Vagina (tissue), 2 donors: ENCODE data around the gene PELI2. TPM values are rescaled to one million over a fixed set of nuclear protein-coding genes. Genes with fewer than 3 reads are reported as not detected.

Source experiments
- DNase-seq, 2 donors: peaks; one replicate each; pipeline ENCODE4 v3.0.0-alpha.2; 2017; ENCODE audit errors: extremely low spot score in 2 of 2
- H3K27ac ChIP-seq: fragments of 200-600 bp; sonication (generic); one replicate; pipeline ENCODE4 v1.5.1; 2019
- H3K27me3 ChIP-seq: fragments of 200-600 bp; sonication (generic); one replicate; pipeline ENCODE4 v1.5.1; 2019
- H3K36me3 ChIP-seq, 2 donors: fragments of 200-600 bp; sonication (generic); one replicate each; pipeline ENCODE4 v1.5.1; 2017 to 2019
- H3K4me1 ChIP-seq: fragments of 200-600 bp; sonication (generic); one replicate; pipeline ENCODE4 v1.5.1; 2019
- H3K4me3 ChIP-seq, 2 donors: fragments of 200-600 bp; sonication (generic); 1 replicate in 1 of 2; 2 replicates in 1 of 2; pipeline ENCODE4 v1.5.1; 2016 to 2019
- H3K9me3 ChIP-seq: fragments of 200-600 bp; sonication (generic); one replicate; pipeline ENCODE4 v1.5.1; 2019
- POLR2A ChIP-seq, 2 donors: fragments of 450-650 bp; IDR thresholded peaks; one replicate each; pipeline ENCODE4 v1.6.1; 2017; ENCODE audit warnings: antibody characterized with exemption in 2 of 2, mild to moderate bottlenecking in 2 of 2, moderate library complexity in 2 of 2
- POLR2AphosphoS5 ChIP-seq, 2 donors: sonication (generic); formaldehyde crosslinking; IDR thresholded peaks; one replicate each; pipeline ENCODE4 v1.9.0; 2017; ENCODE audit warnings: antibody characterized with exemption in 2 of 2, mild to moderate bottlenecking in 2 of 2, low read depth in 1 of 2; ENCODE audit not compliant: insufficient read depth in 1 of 2
- intact Hi-C: fragments of 100-400 bp; cut with DNase I; formaldehyde crosslinking; loops from one replicate; pipeline ENCODE4 v1.15.1; 2023
- total RNA-seq: library from RNA; depleted of rRNA; stranded (reverse); fragments of >200 nt; gene quantifications from one replicate; pipeline ENCODE4 v1.2.3, GENCODE V29; 2016
- TF ChIP-seq, protein P1 (sequence below), 3 experiments: fragments of 450-650 bp in 2 of 3; fragments of 200-600 bp in 1 of 3; sonication (generic) in 1 of 3; IDR thresholded peaks; one replicate each; pipeline ENCODE4 v1.5.1; 2017 to 2019; ENCODE audit warnings: antibody characterized with exemption in 3 of 3, mild to moderate bottlenecking in 2 of 3, moderate library complexity in 2 of 3

PELI2 gene
- total RNA-seq, 1 donor from 2014 or later, result 9.6 TPM

DNA sequence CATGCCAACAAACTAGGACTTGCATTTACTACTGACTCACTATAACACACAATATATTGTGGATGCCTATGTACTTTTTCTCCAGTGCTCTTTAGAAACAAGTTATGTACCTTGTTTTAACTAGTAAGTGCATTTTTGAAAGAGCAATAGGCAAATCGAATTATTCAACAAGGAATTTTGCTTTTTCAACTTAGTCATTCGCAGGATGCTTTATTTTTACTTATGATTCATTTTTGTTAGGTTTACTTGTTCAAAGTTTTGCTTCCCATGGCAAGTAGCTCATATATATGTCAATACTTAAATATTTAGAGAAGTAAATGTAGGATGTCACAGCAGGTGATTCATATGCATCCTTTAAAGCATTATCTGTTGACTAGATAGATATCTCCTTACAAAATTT is 149.8 kb downstream of the PELI2 start:
- TF ChIP-seq POLR2AphosphoS5 (IDR thresholded peaks at IDR 0.05; ENCODE audit: insufficient read depth in 1 of 2, low read depth in 1 of 2), result no peak
- no peak for TF ChIP-seq POLR2A (IDR thresholded peaks at IDR 0.05)
- TF ChIP-seq, protein P1, sequence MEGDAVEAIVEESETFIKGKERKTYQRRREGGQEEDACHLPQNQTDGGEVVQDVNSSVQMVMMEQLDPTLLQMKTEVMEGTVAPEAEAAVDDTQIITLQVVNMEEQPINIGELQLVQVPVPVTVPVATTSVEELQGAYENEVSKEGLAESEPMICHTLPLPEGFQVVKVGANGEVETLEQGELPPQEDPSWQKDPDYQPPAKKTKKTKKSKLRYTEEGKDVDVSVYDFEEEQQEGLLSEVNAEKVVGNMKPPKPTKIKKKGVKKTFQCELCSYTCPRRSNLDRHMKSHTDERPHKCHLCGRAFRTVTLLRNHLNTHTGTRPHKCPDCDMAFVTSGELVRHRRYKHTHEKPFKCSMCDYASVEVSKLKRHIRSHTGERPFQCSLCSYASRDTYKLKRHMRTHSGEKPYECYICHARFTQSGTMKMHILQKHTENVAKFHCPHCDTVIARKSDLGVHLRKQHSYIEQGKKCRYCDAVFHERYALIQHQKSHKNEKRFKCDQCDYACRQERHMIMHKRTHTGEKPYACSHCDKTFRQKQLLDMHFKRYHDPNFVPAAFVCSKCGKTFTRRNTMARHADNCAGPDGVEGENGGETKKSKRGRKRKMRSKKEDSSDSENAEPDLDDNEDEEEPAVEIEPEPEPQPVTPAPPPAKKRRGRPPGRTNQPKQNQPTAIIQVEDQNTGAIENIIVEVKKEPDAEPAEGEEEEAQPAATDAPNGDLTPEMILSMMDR (IDR thresholded peaks at IDR 0.05), result no peak
- no peaks in the 10 kb centered on the region for H3K4me1 ChIP-seq

DNA sequence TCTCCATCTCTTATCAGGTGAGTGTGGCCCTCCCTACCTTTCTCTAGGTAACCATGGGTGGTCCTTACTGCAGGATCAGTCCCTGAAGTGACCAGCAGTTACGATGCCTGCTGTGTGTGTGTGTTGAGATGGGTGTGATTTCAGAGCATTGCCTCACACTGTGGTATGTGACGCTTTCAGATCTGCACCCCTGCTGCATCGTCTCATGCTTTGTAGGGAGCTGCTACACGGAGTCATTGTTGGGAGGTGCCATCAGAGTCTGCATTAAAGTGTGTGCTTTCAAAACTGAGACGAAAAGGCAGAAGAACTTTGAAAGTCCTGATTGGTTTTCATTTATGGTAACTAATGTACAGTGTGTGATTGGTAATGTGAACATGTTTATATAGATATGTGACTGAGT is 150.5 kb downstream of the PELI2 start:
- no peak for TF ChIP-seq POLR2AphosphoS5 (IDR thresholded peaks at IDR 0.05; ENCODE audit: insufficient read depth in 1 of 2, low read depth in 1 of 2)
- TF ChIP-seq POLR2A (IDR thresholded peaks at IDR 0.05), result no peak
- TF ChIP-seq, protein P1 (IDR thresholded peaks at IDR 0.05), result no peak
- Histone ChIP-seq H3K27ac (no peak overlapping the region), H3K9me3 (no peaks in the 10 kb centered on the region), H3K27me3 (no peaks in the 10 kb centered on the region), H3K4me1 (no peaks in the 10 kb centered on the region), H3K36me3 (no peaks in the 10 kb centered on the region), H3K4me3 (no peak overlapping the region)
- intact Hi-C loops, result no loop called here
- no peak for DNase-seq

More for the DNA sequence above, 149.8 kb downstream of the PELI2 start:
- H3K27ac ChIP-seq, result no peak overlapping the region
- intact Hi-C loops, result no loop called here
- no peaks in the 10 kb centered on the region for H3K9me3 ChIP-seq
- no peaks in the 10 kb centered on the region for H3K36me3 ChIP-seq
- no peak for DNase-seq
- H3K27me3 ChIP-seq, result no peaks in the 10 kb centered on the region
- H3K4me3 ChIP-seq, result no peak overlapping the region

DNA sequence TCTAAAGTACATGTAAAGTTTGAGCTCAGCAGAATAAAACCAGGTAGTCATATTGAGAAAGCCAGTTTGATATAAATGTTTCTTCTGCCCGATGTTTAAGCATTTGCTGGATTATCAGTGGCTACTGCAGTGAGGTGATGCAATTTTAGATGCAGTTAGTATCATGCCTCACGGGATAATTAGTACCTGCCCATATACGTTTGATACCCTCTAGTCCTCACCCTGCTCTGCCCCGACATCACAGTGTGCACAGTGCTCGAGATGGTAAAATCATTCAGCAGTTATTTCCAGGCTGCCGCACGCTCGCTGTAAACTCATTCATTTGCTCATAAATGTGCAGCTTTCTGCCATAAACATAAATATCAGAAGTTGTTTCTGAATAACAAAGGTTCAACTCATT is 152.7 kb downstream of the PELI2 start:
- no peak for DNase-seq
- Histone ChIP-seq H3K27ac (no peak overlapping the region), H3K36me3 (no peaks in the 10 kb centered on the region), H3K9me3 (no peaks in the 10 kb centered on the region), H3K4me1 (no peaks in the 10 kb centered on the region), H3K27me3 (no peaks in the 10 kb centered on the region), H3K4me3 (no peak overlapping the region)
- intact Hi-C loops, result no loop called here
- TF ChIP-seq, protein P1 (IDR thresholded peaks at IDR 0.05), result no peak
- TF ChIP-seq POLR2AphosphoS5 (IDR thresholded peaks at IDR 0.05; ENCODE audit: insufficient read depth in 1 of 2, low read depth in 1 of 2), result no peak
- no peak for TF ChIP-seq POLR2A (IDR thresholded peaks at IDR 0.05)

- intact Hi-C loops, result no loop called here
- Histone ChIP-seq H3K27ac (no peak overlapping the region), H3K9me3 (no peaks in the 10 kb centered on the region), H3K4me1 (no peaks in the 10 kb centered on the region), H3K36me3 (no peaks in the 10 kb centered on the region), H3K27me3 (no peaks in the 10 kb centered on the region), H3K4me3 (no peak overlapping the region)
- no peak for DNase-seq
- TF ChIP-seq POLR2AphosphoS5 (IDR thresholded peaks at IDR 0.05; ENCODE audit: insufficient read depth in 1 of 2, low read depth in 1 of 2) (no peak), POLR2A (IDR thresholded peaks at IDR 0.05) (no peak)
- TF ChIP-seq, protein P1 (IDR thresholded peaks at IDR 0.05), result no peak
These were observed 153.8 kb downstream of the PELI2 start for GRCh38 chr14:56271970-56272369.

GRCh38 chr14:56273155-56273554 is 154.9 kb downstream of the PELI2 start:
- no peaks in the 10 kb centered on the region for H3K9me3 ChIP-seq
- no peak overlapping the region for H3K4me3 ChIP-seq
- intact Hi-C loops, result no loop called here
- TF ChIP-seq POLR2AphosphoS5 (IDR thresholded peaks at IDR 0.05; ENCODE audit: insufficient read depth in 1 of 2, low read depth in 1 of 2), result no peak
- no peak for TF ChIP-seq POLR2A (IDR thresholded peaks at IDR 0.05)
- TF ChIP-seq, protein P1 (IDR thresholded peaks at IDR 0.05), result no peak
- no peaks in the 10 kb centered on the region for H3K4me1 ChIP-seq
- H3K27me3 ChIP-seq, result no peaks in the 10 kb centered on the region
- no peaks in the 10 kb centered on the region for H3K36me3 ChIP-seq
- no peak for DNase-seq
- no peak overlapping the region for H3K27ac ChIP-seq
